GM12873 (cell line): ENCODE data around the gene DIAPH2.

Experiments used
- CTCF ChIP-seq: IDR thresholded peaks from 2 replicates; pipeline ENCODE4 v1.5.1; 2012; ENCODE audit warnings: low read depth, mild to moderate bottlenecking, moderate library complexity, low read length, control low read depth; ENCODE audit not compliant: insufficient read depth; ENCODE audit errors: missing control alignments

DIAPH2 gene

GRCh38 chrX:96774116-96774515 lies 89.5 kb downstream of the DIAPH2 start:
- TF ChIP-seq CTCF, result no peak

- no peak for TF ChIP-seq CTCF
These were observed 92.3 kb downstream of the DIAPH2 start for GRCh38 chrX:96776966-96777365.

- no peak for TF ChIP-seq CTCF
These were observed 106.9 kb downstream of the DIAPH2 start for GRCh38 chrX:96791559-96791958.

GRCh38 chrX:96792047-96792446 lies 107.4 kb downstream of the DIAPH2 start:
- TF ChIP-seq CTCF, result no peak

GRCh38 chrX:96798982-96799381 lies 114.3 kb downstream of the DIAPH2 start:
- no peak for TF ChIP-seq CTCF

GRCh38 chrX:96807318-96807717 lies 122.7 kb downstream of the DIAPH2 start:
- no peak for TF ChIP-seq CTCF

- no peak for TF ChIP-seq CTCF
These were observed 136.3 kb downstream of the DIAPH2 start for GRCh38 chrX:96820935-96821334.
